Heart right ventricle (tissue), 16 donors: ENCODE results near the gene PICALM. TPM values are rescaled to one million over a fixed set of nuclear protein-coding genes. Genes with fewer than 3 reads are reported as not detected.

ENCODE experiments used
- ATAC-seq, 8 donors: fragments of 200-7000 bp; cut with Tn5 transposase; one replicate each; pipeline ENCODE4 v1.9.1; 2020; ENCODE audit warnings: mild to moderate bottlenecking in 8 of 8, moderate library complexity in 8 of 8, moderate number of reproducible peaks in 1 of 8
- DNase-seq, 2 donors: peaks; one replicate each; pipeline ENCODE4 v3.0.0-alpha.2; 2020
- H3K27ac ChIP-seq, 10 donors: fragments of 200-600 bp; sonication (generic) in 2 of 10; one replicate each; pipeline versions ENCODE4 v1.5.0 to v1.8.0; 2020 to 2022; ENCODE audit warnings: mild to moderate bottlenecking in 3 of 10
- H3K27me3 ChIP-seq, 7 donors: fragments of 200-600 bp; one replicate each; pipeline ENCODE4 v1.8.0; 2021 to 2022; ENCODE audit warnings: mild to moderate bottlenecking in 2 of 7
- H3K36me3 ChIP-seq, 9 donors: fragments of 200-600 bp; sonication (generic) in 1 of 9; one replicate each; pipeline versions ENCODE4 v1.5.0 to v1.8.0; 2020 to 2022; ENCODE audit warnings: mild to moderate bottlenecking in 2 of 9
- H3K4me1 ChIP-seq, 9 donors: fragments of 200-600 bp; sonication (generic) in 1 of 9; one replicate each; pipeline versions ENCODE4 v1.5.0 to v1.8.0; 2020 to 2022; ENCODE audit warnings: mild to moderate bottlenecking in 4 of 9
- H3K4me3 ChIP-seq, 10 donors: fragments of 200-600 bp; sonication (generic) in 2 of 10; one replicate each; pipeline versions ENCODE4 v1.5.0 to v1.8.0; 2020 to 2022; ENCODE audit warnings: mild to moderate bottlenecking in 7 of 10, moderate library complexity in 2 of 10
- H3K9me3 ChIP-seq, 11 donors: fragments of 200-600 bp in 10 of 11; sonication (generic) in 2 of 11; one replicate each; pipeline versions ENCODE4 v1.5.0 to v1.8.0; 2013 to 2022; ENCODE audit warnings: mild to moderate bottlenecking in 2 of 11, control low read depth in 1 of 11, moderate library complexity in 1 of 11
- WGBS, 2 donors: extraction: QIAGEN DNeasy Blood & Tissue Kit; methylation state at CpG; one replicate each; pipeline ENCODE4 v1.1.7; 2013; ENCODE audit warnings: inconsistent platforms in 1 of 2; 5-methylcytosine and 5-hydroxymethylcytosine counted together
- intact Hi-C, 10 donors: fragments of 100-400 bp; cut with DNase I; formaldehyde crosslinking; loops; one replicate each; pipeline versions ENCODE4 v1.11.1 to v1.14.2; 2022
- polyA plus RNA-seq, 2 donors: library from polyadenylated mRNA; stranded (reverse); fragments of 200-250 nt; gene quantifications; one replicate each; pipeline ENCODE4 v1.2.3, GENCODE V29; 2013
- total RNA-seq, 10 donors: library from RNA; stranded (reverse); fragmentation: NEBNext Ultra II Directional in 3 of 10; extraction: Animal tissue kit (Norgen Biotek cat#: 25700) in 3 of 10; gene quantifications; one replicate each; pipeline versions ENCODE4 v1.2.1 to v1.2.4, GENCODE V29; 2021 to 2023
- TF ChIP-seq, protein P1 (sequence below), 9 donors: fragments of 200-600 bp; sonication (generic) in 2 of 9; IDR thresholded peaks; one replicate each; pipeline versions ENCODE4 v1.5.0 to v1.8.0; 2021 to 2022; ENCODE audit warnings: antibody characterized with exemption in 9 of 9, mild to moderate bottlenecking in 5 of 9, moderate library complexity in 1 of 9
- donor health status: Arrhythmogenic right ventricular cardiomyopathy.
- donor health status: ischemic (EF 13 %, LVEDD 7.1; RV severe dilation, severe dysfunction).
- donor health status: healthy with polysubstance abuse.
- donor health status: DM: no; HTN: yes; CAD: no.
- donor health status: DM: no; HTN: no; CAD: no.
- donor health status: ischemic (EF 25% LVEDD 6.9; RV normal size, moderate dysfunction).
- donor health status: ischemic (EF 25% LVEDD 5.7; RV mildly dilated, moderate dysfunction).
- donor health status: healthy.
- donor health status: DM: yes; HTN: yes; CAD: no.
- donor health status: Ischemic cardiomyopathy.
- donor health status: ischemic (EF 35%, LVEDD 5.7; RV mildly dilated, moderate dysfunction).
- donor health status: nonischemic (EF 11% LVEDD 7.7; RV severe dilation, severe dysfunction).
- donor health status: DM: yes; HTN: yes; CAD: no.
- donor health status: PGD.
- donor health status: ischemic (EF 29% LVEDD 5.4; RV normal size, mild dysfunction).
- donor health status: nonischemic (EF 23%, LVEDD 6.1; RV moderate dilation, normal function).

Gene PICALM
- total and polyA plus RNA-seq, 12 donors = 40.7 to 206 (median 161) TPM

DNA sequence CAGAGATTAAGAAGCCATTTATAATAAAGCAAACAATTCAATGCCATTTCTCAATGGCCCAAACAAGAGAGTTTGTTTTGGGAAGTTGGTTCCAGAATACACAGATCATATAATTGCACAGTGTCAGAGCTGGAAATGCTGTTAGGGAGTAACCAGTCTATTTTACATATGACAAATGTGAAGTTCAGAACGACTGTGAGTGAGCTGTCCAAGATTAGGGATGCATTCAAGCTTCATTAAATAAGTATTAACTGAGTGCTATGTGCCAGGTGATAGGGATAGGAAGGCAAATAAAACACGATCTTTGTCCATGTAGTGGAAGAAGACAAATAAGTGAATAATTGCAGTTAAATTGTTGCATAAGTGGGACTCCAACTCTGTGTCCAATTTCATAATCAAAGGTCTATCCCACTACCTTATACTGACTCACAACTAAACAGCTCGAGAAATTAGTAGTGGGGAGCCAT, 33.1 kb upstream of the PICALM start:
- no peak for ATAC-seq

DNA sequence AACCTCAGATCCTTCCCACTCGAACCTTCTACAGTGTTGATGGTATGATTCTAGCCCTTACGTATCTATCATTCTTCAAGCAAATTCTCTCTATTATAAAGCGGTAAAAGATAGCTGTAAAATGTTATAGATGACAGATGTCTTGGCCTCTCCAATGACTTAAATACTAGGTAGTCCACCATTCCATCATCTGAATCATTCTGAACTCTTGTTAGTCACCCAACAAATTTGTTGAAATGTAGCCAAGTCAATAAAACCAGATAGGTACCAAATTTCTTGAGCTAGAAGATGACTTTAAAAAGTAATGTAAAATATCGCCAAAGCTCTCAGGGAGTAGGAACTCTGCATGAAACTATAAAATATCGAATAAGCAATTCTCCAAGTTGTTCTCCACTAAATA, 32.6 kb upstream of the PICALM start:
- intact Hi-C loops = no loop called here
- no peaks in the 10 kb centered on the region for H3K27me3 ChIP-seq
- peaks cover 0 to 3% (median 0%) of the 10 kb centered on the region in 9 donors for H3K4me1 ChIP-seq
- TF ChIP-seq, protein P1, sequence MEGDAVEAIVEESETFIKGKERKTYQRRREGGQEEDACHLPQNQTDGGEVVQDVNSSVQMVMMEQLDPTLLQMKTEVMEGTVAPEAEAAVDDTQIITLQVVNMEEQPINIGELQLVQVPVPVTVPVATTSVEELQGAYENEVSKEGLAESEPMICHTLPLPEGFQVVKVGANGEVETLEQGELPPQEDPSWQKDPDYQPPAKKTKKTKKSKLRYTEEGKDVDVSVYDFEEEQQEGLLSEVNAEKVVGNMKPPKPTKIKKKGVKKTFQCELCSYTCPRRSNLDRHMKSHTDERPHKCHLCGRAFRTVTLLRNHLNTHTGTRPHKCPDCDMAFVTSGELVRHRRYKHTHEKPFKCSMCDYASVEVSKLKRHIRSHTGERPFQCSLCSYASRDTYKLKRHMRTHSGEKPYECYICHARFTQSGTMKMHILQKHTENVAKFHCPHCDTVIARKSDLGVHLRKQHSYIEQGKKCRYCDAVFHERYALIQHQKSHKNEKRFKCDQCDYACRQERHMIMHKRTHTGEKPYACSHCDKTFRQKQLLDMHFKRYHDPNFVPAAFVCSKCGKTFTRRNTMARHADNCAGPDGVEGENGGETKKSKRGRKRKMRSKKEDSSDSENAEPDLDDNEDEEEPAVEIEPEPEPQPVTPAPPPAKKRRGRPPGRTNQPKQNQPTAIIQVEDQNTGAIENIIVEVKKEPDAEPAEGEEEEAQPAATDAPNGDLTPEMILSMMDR (IDR thresholded peaks at IDR 0.05) = no peak
- ATAC-seq = no peak
- no peak overlapping the region for H3K4me3 ChIP-seq
- no peaks in the 10 kb centered on the region for H3K9me3 ChIP-seq
- WGBS, 2 donors = 92 to 97% methylated on average over 5 of the region's 5 CpGs
- no peaks in the 10 kb centered on the region for H3K36me3 ChIP-seq
- no peak for DNase-seq
- no peak overlapping the region for H3K27ac ChIP-seq

More for the DNA sequence above, 33.1 kb upstream of the PICALM start:
- TF ChIP-seq, protein P1 (IDR thresholded peaks at IDR 0.05) = no peak
- Histone ChIP-seq H3K4me1 (peaks cover 0 to 3% (median 0%) of the 10 kb centered on the region in 9 donors), H3K27me3 (no peaks in the 10 kb centered on the region), H3K9me3 (no peaks in the 10 kb centered on the region), H3K36me3 (no peaks in the 10 kb centered on the region), H3K4me3 (no peak overlapping the region), H3K27ac (no peak overlapping the region)
- no peak for DNase-seq
- WGBS, 2 donors = 70 to 71% methylated on average over 3 of the region's 3 CpGs
- intact Hi-C loops = no loop called here

DNA sequence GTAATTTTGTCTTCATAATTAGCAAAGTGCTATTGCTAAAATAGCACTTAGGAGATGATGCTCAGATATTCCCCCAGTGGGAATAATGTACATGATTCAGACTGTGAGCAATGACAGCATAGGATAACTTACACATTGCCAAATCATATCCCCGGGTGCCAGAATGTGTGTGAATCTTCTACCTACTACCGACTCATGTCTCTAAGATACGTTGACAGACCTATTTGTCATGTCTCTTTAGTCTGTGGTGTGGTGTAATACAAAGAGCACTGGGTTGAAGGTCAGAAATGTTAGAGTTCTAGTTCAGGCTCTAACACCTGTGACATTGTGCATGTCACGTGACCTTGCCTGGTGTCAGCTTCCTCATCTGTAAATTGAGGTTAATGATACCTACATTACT, 31.0 kb upstream of the PICALM start:
- no peak overlapping the region for H3K27ac ChIP-seq
- no peaks in the 10 kb centered on the region for H3K9me3 ChIP-seq
- ATAC-seq = no peak
- TF ChIP-seq, protein P1 (IDR thresholded peaks at IDR 0.05) = no peak
- intact Hi-C loops = no loop called here
- peaks cover 0 to 3% (median 0%) of the 10 kb centered on the region in 9 donors for H3K4me1 ChIP-seq
- H3K36me3 ChIP-seq = no peaks in the 10 kb centered on the region
- DNase-seq = no peak
- H3K27me3 ChIP-seq = no peaks in the 10 kb centered on the region
- no peak overlapping the region for H3K4me3 ChIP-seq
- whole genome bisulfite sequencing, 2 donors = 91 to 92% methylated on average over 4 of the region's 4 CpGs

DNA sequence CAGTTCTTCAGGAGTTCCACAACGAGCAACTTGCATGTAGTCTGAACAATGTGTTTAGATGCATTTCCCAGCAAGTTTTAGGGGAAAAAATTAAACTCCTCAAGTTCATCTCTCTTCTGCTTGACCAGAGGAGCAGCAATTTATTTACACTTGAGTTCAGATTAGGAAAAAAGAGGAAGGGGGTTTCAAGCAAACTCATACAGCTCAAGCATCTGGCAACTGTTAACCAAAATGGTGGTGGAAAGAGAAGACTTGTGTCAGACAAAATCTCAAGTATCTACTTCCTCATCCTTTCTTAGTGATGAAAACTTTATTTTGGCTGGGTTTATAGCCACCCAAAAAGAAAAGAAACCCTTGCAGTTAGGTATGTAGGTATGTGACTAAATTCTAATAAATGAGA, 29.1 kb upstream of the PICALM start:
- intact Hi-C loops = no loop called here
- no peak for DNase-seq
- no peak overlapping the region for H3K27ac ChIP-seq
- no peaks in the 10 kb centered on the region for H3K4me1 ChIP-seq
- H3K9me3 ChIP-seq = no peaks in the 10 kb centered on the region
- TF ChIP-seq, protein P1 (IDR thresholded peaks at IDR 0.05) = no peak
- H3K27me3 ChIP-seq = no peaks in the 10 kb centered on the region
- 93 to 94% methylated on average over 1 of the region's 1 CpG for WGBS, 2 donors
- H3K36me3 ChIP-seq = no peaks in the 10 kb centered on the region
- no peak overlapping the region for H3K4me3 ChIP-seq
- ATAC-seq = no peak
